NCI-H345 (cell line): ENCODE measurements around the gene MFNG.
A peak's percentile ranks its signal among the peaks of the same experiment; 100 is the strongest.
"Not testable (repeated sequence)": the region's sequence is repeated elsewhere in the genome, so short reads cannot be mapped to it uniquely, and the experiment has no call there.

Source experiments
- DNase-seq: peaks from one replicate; lab custom pipeline; 2025; lab: John Stamatoyannopoulos, UW

The MFNG gene

GRCh38 chr22:37473437-37473946 is 12.7 kb downstream of the MFNG start:
- no peak for DNase-seq

- no peak for DNase-seq
Measured at GRCh38 chr22:37472418-37473006, 13.7 kb downstream of the MFNG start.

- DNase-seq: no peak
Measured at GRCh38 chr22:37471727-37472417, 14.3 kb downstream of the MFNG start.

- DNase-seq: no peak
Measured at GRCh38 chr22:37470087-37470445, 16.1 kb downstream of the MFNG start.

GRCh38 chr22:37469416-37470086 is 16.6 kb downstream of the MFNG start:
- no peak for DNase-seq

GRCh38 chr22:37468201-37468695 is 17.9 kb downstream of the MFNG start:
- DNase-seq: not testable (repeated sequence)

- DNase-seq: no peak
Measured at GRCh38 chr22:37467391-37467955, 18.7 kb downstream of the MFNG start.

- DNase-seq: peak; percentile 25
Measured at GRCh38 chr22:37464181-37464580, 22.0 kb downstream of the MFNG start.

GRCh38 chr22:37462983-37463382 is 23.2 kb downstream of the MFNG start:
- DNase-seq: no peak

- peak; percentile 67 for DNase-seq
Measured at GRCh38 chr22:37462436-37462835, 23.7 kb downstream of the MFNG start.

GRCh38 chr22:37461961-37462360 is 24.2 kb downstream of the MFNG start:
- DNase-seq: peak; percentile 71

GRCh38 chr22:37460684-37461083 is 25.5 kb downstream of the MFNG start:
- DNase-seq: no peak

- peak; percentile 84 for DNase-seq
Measured at GRCh38 chr22:37459206-37459605, 27.0 kb downstream of the MFNG start.

- peak; percentile 64 for DNase-seq
Measured at GRCh38 chr22:37457093-37457893, 28.9 kb downstream of the MFNG start.

- no peak for DNase-seq
Measured at GRCh38 chr22:37456346-37456745, 29.8 kb downstream of the MFNG start.

GRCh38 chr22:37455896-37456295 is 30.3 kb downstream of the MFNG start:
- DNase-seq: no peak

- peak; percentile 17 for DNase-seq
Measured at GRCh38 chr22:37454857-37455686, 31.1 kb downstream of the MFNG start.

- no peak for DNase-seq
Measured at GRCh38 chr22:37453696-37454095, 32.5 kb downstream of the MFNG start.

GRCh38 chr22:37451218-37451617 is 35.0 kb downstream of the MFNG start:
- no peak for DNase-seq

GRCh38 chr22:37449331-37450001 is 36.7 kb downstream of the MFNG start:
- DNase-seq: peak; percentile 28
